Measurements from ENCODE around the gene RET. TPM values are rescaled to one million over a fixed set of nuclear protein-coding genes. Genes with fewer than 3 reads are reported as not detected.

RET gene
- total RNA-seq, 6 donors from 2014 or later = 0.11 to 0.98 (median 0.30) TPM; not detected in 1

GRCh38 chr10:43086321-43086942, 9.6 kb downstream of the RET start:
- no peak overlapping the region for H3K27ac ChIP-seq
- no peaks in the 10 kb centered on the region for H3K27me3 ChIP-seq
- peaks cover 0 to 7% (median 0%) of the 10 kb centered on the region in 4 donors for H3K4me1 ChIP-seq
- H3K4me3 ChIP-seq = no peak overlapping the region
- no peaks in the 10 kb centered on the region for H3K36me3 ChIP-seq
- peak in 1 of 2 donors; percentile 40 for DNase-seq
- no peak for ATAC-seq (ENCODE audit: low FRiP score in 2 of 2)
- no peak for TF ChIP-seq POLR2AphosphoS5 (IDR thresholded peaks at IDR 0.05)
- TF ChIP-seq POLR2A (IDR thresholded peaks at IDR 0.05) = no peak
- TF ChIP-seq CTCF (IDR thresholded peaks at IDR 0.05) = no peak
- TF ChIP-seq EP300 (IDR thresholded peaks at IDR 0.05) = no peak
- WGBS, 2 donors = 75 to 76% methylated on average over 4 to 7 of the region's 7 CpGs
- no peaks in the 10 kb centered on the region for H3K9me3 ChIP-seq

GRCh38 chr10:43089519-43089918, 12.7 kb downstream of the RET start:
- H3K27ac ChIP-seq = no peak overlapping the region
- no peaks in the 10 kb centered on the region for H3K4me1 ChIP-seq
- no peak for ATAC-seq (ENCODE audit: low FRiP score in 2 of 2)
- DNase-seq = peak in 1 of 2 donors; percentile 52
- 88% methylated on average over 5 of the region's 10 CpGs; no CpG with 5 or more reads in 1 of the 2 donors for WGBS, 2 donors
- no peaks in the 10 kb centered on the region for H3K36me3 ChIP-seq
- H3K9me3 ChIP-seq = no peaks in the 10 kb centered on the region
- H3K4me3 ChIP-seq = no peak overlapping the region
- H3K27me3 ChIP-seq = no peaks in the 10 kb centered on the region
- TF ChIP-seq POLR2AphosphoS5 (IDR thresholded peaks at IDR 0.05) (no peak), CTCF (IDR thresholded peaks at IDR 0.05) (no peak), EP300 (IDR thresholded peaks at IDR 0.05) (no peak), POLR2A (IDR thresholded peaks at IDR 0.05) (no peak)

- no peaks in the 10 kb centered on the region for H3K27me3 ChIP-seq
- H3K36me3 ChIP-seq = no peaks in the 10 kb centered on the region
- no peak overlapping the region for H3K27ac ChIP-seq
- H3K4me1 ChIP-seq = no peaks in the 10 kb centered on the region
- H3K4me3 ChIP-seq = no peak overlapping the region
- H3K9me3 ChIP-seq = no peaks in the 10 kb centered on the region
- WGBS, 2 donors = 56 to 77% methylated on average over 3 to 8 of the region's 8 CpGs
- ATAC-seq (ENCODE audit: low FRiP score in 2 of 2) (no peak), DNase-seq (no peak)
- TF ChIP-seq POLR2A (IDR thresholded peaks at IDR 0.05) (no peak), EP300 (IDR thresholded peaks at IDR 0.05) (no peak), POLR2AphosphoS5 (IDR thresholded peaks at IDR 0.05) (no peak)
Measured at GRCh38 chr10:43090188-43090587, 13.3 kb downstream of the RET start.

- Histone ChIP-seq H3K4me1 (no peaks in the 10 kb centered on the region), H3K9me3 (no peaks in the 10 kb centered on the region), H3K27me3 (no peaks in the 10 kb centered on the region), H3K27ac (no peak overlapping the region), H3K36me3 (no peaks in the 10 kb centered on the region), H3K4me3 (no peak overlapping the region)
- WGBS, 2 donors = 86 to 91% methylated on average over 5 to 10 of the region's 10 CpGs
- peak in 1 of 2 donors; percentile 48 for DNase-seq
- no peak for TF ChIP-seq EP300 (IDR thresholded peaks at IDR 0.05)
- TF ChIP-seq POLR2A (IDR thresholded peaks at IDR 0.05) = no peak
- no peak for TF ChIP-seq POLR2AphosphoS5 (IDR thresholded peaks at IDR 0.05)
- TF ChIP-seq CTCF (IDR thresholded peaks at IDR 0.05) = no peak
- ATAC-seq (ENCODE audit: low FRiP score in 2 of 2) = no peak
Measured at GRCh38 chr10:43090664-43091063, 13.8 kb downstream of the RET start.

GRCh38 chr10:43091846-43092245, 15.0 kb downstream of the RET start:
- Histone ChIP-seq H3K4me3 (no peak overlapping the region), H3K9me3 (no peaks in the 10 kb centered on the region), H3K27me3 (no peaks in the 10 kb centered on the region), H3K36me3 (no peaks in the 10 kb centered on the region), H3K4me1 (no peaks in the 10 kb centered on the region), H3K27ac (no peak overlapping the region)
- DNase-seq (no peak), ATAC-seq (ENCODE audit: low FRiP score in 2 of 2) (peak in 1 of 2 donors; percentile 55)
- WGBS, 2 donors = 48 to 54% methylated on average over 3 of the region's 3 CpGs
- TF ChIP-seq CTCF (IDR thresholded peaks at IDR 0.05) (no peak), POLR2A (IDR thresholded peaks at IDR 0.05) (no peak), POLR2AphosphoS5 (IDR thresholded peaks at IDR 0.05) (no peak), EP300 (IDR thresholded peaks at IDR 0.05) (no peak)
